ENCODE results near the gene SNRNP200. TPM values are rescaled to one million over a fixed set of nuclear protein-coding genes. Genes with fewer than 3 reads are reported as not detected.

Gene SNRNP200
- total RNA-seq, 1 experiment from 2014 or later = 231 TPM

GRCh38 chr2:96326564-96326963 lies 21.2 kb upstream of the SNRNP200 start:
- Histone ChIP-seq H3K27ac (ENCODE audit: low read length) (no peak overlapping the region), H3K4me1 (ENCODE audit: control insufficient read depth, insufficient read depth, low read length) (peaks cover 10% of the 10 kb centered on the region), H3K27me3 (ENCODE audit: control insufficient read depth, insufficient read depth, low read length) (no peaks in the 10 kb centered on the region), H3K4me3 (ENCODE audit: low read depth in 2 of 2, low read length in 2 of 2) (no peak overlapping the region), H3K9me3 (ENCODE audit: control insufficient read depth, insufficient read depth, low read depth, low read length) (no peaks in the 10 kb centered on the region), H3K36me3 (ENCODE audit: control insufficient read depth, insufficient read depth, low read length) (no peaks in the 10 kb centered on the region; the same call in 1 of the 2 replicates)
- intact Hi-C loops (cut with micrococcal nuclease; ENCODE audit: unreplicated experiment) (no loop called here), in situ Hi-C loops (cut with HindIII; ENCODE audit: low pct_unique_long_range_greater_than_20kb, low sequenced_read_pairs) (no loop called here)
- TF ChIP-seq, protein P1, sequence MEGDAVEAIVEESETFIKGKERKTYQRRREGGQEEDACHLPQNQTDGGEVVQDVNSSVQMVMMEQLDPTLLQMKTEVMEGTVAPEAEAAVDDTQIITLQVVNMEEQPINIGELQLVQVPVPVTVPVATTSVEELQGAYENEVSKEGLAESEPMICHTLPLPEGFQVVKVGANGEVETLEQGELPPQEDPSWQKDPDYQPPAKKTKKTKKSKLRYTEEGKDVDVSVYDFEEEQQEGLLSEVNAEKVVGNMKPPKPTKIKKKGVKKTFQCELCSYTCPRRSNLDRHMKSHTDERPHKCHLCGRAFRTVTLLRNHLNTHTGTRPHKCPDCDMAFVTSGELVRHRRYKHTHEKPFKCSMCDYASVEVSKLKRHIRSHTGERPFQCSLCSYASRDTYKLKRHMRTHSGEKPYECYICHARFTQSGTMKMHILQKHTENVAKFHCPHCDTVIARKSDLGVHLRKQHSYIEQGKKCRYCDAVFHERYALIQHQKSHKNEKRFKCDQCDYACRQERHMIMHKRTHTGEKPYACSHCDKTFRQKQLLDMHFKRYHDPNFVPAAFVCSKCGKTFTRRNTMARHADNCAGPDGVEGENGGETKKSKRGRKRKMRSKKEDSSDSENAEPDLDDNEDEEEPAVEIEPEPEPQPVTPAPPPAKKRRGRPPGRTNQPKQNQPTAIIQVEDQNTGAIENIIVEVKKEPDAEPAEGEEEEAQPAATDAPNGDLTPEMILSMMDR (IDR thresholded peaks at IDR 0.05) = no peak
- TF ChIP-seq POLR2AphosphoS5 (IDR thresholded peaks at IDR 0.05; ENCODE audit: low read depth, low read length) (no peak), TCF7L2 (IDR thresholded peaks at IDR 0.05; ENCODE audit: low read depth, low read length) (no peak), SIN3A (IDR thresholded peaks at IDR 0.05; ENCODE audit: borderline replicate concordance, insufficient read depth, low read depth, low read length) (no peak), REST (IDR thresholded peaks at IDR 0.05; ENCODE audit: insufficient read depth in 1 of 2, low read depth in 2 of 2, low read length in 1 of 2) (no peak)
- DNase-seq (ENCODE audit: low read depth, low spot score) (no peak), ATAC-seq (no peak)
- BruUV-seq (replicated peaks) = no TSS peak
- ChIA-PET POLR2A (interaction anchor here (0.5 kb wide), 1 partner anchor 168 kb away, joined by 11 read pairs; no protein-coding TSS in a partner anchor), CTCF (no interaction called here)

DNA sequence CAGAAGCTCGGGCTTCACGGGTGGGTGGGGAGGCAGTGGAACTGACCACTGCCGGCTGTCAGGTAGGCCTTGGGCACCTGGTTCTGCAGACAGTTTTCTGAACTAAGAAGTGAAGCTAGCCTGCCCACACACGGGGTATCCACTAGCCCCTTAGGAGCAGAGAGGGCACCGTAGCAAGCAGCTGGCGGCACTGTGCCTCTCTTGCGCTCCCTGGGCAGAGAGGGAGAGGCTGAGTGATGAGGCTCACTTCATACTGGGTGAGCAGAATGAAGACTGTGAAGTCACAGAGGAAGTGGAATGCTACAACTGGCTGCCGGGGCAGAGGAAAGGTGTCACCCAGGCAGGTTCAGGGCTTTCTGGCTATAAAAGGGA lies 20.5 kb upstream of the SNRNP200 start:
- TF ChIP-seq, protein P1 (IDR thresholded peaks at IDR 0.05) = no peak
- TF ChIP-seq SIN3A (IDR thresholded peaks at IDR 0.05; ENCODE audit: borderline replicate concordance, insufficient read depth, low read depth, low read length) = no peak
- TF ChIP-seq REST (IDR thresholded peaks at IDR 0.05; ENCODE audit: insufficient read depth in 1 of 2, low read depth in 2 of 2, low read length in 1 of 2) = no peak
- TF ChIP-seq POLR2AphosphoS5 (IDR thresholded peaks at IDR 0.05; ENCODE audit: low read depth, low read length) = no peak
- no peak for TF ChIP-seq TCF7L2 (IDR thresholded peaks at IDR 0.05; ENCODE audit: low read depth, low read length)
- ChIA-PET POLR2A (interaction anchor here (0.5 to 0.9 kb wide), 3 partner anchors 10 to 169 kb away, joined by 6 to 11 read pairs (median 10); no protein-coding TSS in a partner anchor), CTCF (interaction anchor here (0.6 to 0.7 kb wide), 2 partner anchors 214 to 244 kb away, joined by 3 to 5 read pairs; no protein-coding TSS in a partner anchor)
- ATAC-seq (0 out of 2 replicates have a peak, but pooled peaks have one; percentile 6), DNase-seq (ENCODE audit: low read depth, low spot score) (no peak)
- Histone ChIP-seq H3K4me3 (ENCODE audit: low read depth in 2 of 2, low read length in 2 of 2) (peak overlapping the region; percentile 69 to 84), H3K27me3 (ENCODE audit: control insufficient read depth, insufficient read depth, low read length) (no peaks in the 10 kb centered on the region), H3K27ac (ENCODE audit: low read length) (peak overlapping the region; percentile 90), H3K36me3 (ENCODE audit: control insufficient read depth, insufficient read depth, low read length) (no peaks in the 10 kb centered on the region; the same call in 1 of the 2 replicates), H3K9me3 (ENCODE audit: control insufficient read depth, insufficient read depth, low read depth, low read length) (no peaks in the 10 kb centered on the region), H3K4me1 (ENCODE audit: control insufficient read depth, insufficient read depth, low read length) (peaks cover 11% of the 10 kb centered on the region)
- no TSS peak for BruUV-seq (replicated peaks)
- in situ Hi-C loops (cut with HindIII; ENCODE audit: low pct_unique_long_range_greater_than_20kb, low sequenced_read_pairs) = no loop called here
- intact Hi-C loops (cut with micrococcal nuclease; ENCODE audit: unreplicated experiment) = no loop called here

All from Panc1 (cell line).